Activated naive CD4-positive, alpha-beta T cell treated with anti-CD3 and anti-CD28 coated beads, Interleukin-2, amount 50 U/mL, for 16 hours (primary cell): ENCODE results near the gene YWHAG.
"Not testable (repeated sequence)": the region's sequence is repeated elsewhere in the genome, so short reads cannot be mapped to it uniquely, and the experiment has no call there.

Source experiments
- DNase-seq: peaks from one replicate; pipeline ENCODE4 v3.0.0-alpha.2; 2020

Gene YWHAG

GRCh38 chr7:76377186-76377918, 18.6 kb upstream of the YWHAG start:
- DNase-seq: no peak

DNA sequence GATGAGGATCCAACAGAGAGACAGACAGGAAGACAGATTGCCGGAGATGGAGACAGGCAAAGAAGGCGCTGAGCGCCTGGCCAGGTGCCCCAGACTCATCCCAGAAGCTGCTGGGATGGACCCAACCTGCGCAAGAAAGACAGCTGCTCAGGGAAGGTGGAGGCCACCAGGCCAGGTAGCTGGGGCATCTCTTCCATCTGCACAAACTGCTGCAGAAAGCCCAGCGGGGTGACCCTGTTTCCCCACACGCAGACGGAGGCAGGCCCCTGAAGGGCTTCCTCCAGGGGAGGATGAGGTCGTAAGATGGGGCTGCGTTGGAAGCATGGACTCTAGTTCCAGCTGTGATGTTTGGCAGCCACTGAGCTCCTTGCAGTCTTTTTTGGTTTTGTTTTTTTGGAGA, 16.5 kb upstream of the YWHAG start:
- DNase-seq: no peak

DNA sequence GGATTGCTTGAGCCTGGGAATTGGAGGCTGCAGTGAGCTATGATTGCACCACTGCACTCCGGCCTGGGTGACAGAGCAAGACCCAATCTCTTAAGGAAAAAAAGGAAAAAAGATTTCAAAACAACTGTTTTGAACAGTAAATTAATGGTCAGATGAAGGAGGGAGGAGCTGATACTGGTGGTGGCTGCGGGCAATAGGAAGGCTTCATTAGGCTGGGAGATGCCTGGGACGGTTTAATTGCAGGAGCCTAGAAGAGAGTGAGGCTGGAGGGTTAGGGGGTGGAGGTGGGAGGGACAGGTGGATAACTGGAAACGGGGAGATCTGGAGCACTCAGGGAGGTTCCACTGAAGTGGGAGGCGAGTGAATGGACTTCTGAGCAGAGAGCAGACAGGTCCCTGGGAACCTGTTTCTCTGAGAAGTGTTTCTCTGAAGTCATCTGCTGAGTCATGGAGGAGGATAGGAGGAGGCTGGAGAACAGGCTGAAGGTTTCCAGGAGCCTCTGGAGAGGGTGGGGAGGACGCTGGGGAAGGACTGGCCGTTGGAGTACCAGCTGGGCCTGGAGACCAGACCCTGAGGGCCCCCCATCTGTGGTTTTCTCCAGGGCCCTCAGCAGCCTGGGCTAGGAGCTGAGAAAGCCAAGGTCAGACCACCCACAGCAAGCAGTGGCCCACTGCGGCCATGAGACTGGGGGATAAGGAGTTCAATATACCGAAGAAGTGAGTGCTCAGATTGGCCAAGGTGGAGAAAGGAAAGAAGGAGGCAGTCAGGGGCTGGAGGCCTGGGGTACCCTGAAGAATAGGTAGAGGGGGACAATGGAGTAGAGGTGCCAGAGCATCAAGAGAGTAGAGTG, 14.4 kb upstream of the YWHAG start:
- DNase-seq: no peak

DNA sequence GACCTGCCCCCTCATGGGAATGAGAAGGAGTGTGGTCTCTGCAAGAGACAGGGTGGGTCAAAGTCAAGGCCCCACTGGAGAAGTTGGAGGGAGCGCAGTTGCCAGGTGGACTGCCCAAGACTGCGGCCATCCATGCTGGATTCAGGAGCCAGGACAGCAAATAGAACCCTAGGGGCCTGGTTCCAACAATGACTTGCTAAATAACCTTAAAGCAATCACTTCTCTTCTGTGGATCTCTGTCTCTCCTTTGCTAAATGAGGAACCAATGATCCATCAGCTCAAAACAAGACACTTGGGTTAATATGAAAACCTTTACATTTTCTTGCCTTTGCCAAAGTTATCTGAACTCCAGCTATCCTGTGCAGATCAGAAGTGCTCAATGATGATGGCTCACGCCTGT, 12.6 kb upstream of the YWHAG start:
- no peak for DNase-seq

DNA sequence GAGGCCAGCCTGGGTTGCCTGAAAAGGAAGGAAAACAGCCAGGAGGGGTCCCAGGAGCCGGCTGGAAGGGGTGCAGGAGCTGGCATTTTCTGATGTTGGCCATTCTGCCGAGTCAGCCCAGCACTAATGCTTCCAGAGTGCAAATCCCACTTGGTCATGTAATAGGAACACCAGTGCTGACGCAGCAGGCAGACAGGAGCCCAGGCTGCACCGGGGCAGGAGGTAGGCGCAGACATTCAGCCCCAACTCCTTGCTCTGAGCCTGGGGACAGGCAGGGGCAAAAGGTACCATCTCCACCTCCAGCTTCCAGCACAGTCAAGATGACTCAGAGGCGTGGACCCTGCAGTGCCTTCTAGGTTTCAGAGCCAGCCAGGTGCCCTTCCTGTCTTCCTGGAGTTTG, 10.2 kb upstream of the YWHAG start:
- no peak for DNase-seq

- DNase-seq: no peak
These were observed 9.4 kb upstream of the YWHAG start for GRCh38 chr7:76368190-76368589.

DNA sequence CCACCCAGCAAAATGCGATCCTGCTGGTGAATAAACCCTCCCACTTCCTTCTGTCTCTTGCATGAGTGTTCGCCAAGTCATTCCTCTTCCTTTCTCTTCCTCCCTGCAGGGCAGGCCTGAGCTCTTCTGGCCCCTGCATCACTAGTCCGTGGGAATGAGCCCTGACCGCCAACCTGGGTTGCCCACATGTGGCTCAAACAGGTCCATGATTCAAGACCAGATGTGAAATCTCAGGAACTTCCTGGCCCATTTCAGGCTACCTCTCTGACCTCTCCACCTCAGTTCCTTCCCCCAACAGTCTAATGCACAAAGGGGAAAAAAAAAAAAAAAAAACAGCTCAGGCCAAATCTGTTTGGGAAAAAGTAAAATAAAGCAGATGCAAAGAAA, 5.4 kb upstream of the YWHAG start:
- DNase-seq: no peak

DNA sequence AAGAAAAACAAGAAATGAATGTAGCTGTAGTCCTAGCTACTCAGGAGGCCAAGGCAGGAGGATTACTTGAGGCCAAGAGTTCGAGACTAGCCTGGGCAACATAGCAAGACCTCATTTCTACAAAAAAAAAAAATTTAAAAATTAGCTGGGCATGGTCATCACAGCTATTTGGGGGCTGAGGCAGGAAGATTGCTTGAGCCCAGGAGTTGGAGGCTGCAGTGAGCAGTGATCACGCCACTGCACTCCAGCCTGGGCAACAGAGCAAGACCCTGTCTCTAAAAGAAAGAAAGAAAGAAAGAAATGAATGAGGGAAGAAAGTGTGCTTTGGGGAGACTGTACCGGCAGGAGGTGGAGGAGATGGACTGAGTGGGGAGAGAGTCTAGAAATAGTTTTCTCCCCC, 5.0 kb upstream of the YWHAG start:
- not testable (repeated sequence) for DNase-seq

DNA sequence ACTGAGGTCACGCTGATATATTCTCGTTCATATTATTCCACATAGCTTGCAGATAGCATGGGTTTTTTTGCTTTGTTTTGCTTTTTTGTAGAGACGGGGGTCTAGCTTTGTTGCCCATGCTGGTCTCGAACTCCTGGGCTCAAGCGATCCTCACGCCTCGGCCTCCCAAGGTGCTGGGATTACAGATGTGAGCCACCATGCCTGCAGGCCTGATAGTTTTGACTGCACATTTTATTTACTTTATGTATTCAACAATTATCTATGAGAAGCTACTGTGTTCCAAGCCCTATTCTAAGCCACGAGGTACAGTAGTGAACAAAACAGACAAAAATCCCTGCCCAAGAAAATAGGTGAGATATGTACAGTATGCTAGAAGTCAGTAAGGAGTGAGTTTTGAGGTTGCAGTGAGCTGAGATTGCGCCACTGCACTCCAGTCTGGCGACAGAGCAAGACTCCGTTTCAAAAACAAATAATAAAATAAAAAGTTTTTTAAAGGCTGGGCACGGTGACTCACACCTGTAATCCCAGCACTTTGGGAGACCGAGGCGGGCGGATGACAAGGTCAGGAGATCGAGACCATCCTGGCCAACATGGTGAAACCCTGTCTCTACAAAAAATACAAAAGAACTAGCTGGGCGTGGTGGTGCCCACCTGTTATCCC, 1.3 kb upstream of the YWHAG start:
- no peak for DNase-seq

DNA sequence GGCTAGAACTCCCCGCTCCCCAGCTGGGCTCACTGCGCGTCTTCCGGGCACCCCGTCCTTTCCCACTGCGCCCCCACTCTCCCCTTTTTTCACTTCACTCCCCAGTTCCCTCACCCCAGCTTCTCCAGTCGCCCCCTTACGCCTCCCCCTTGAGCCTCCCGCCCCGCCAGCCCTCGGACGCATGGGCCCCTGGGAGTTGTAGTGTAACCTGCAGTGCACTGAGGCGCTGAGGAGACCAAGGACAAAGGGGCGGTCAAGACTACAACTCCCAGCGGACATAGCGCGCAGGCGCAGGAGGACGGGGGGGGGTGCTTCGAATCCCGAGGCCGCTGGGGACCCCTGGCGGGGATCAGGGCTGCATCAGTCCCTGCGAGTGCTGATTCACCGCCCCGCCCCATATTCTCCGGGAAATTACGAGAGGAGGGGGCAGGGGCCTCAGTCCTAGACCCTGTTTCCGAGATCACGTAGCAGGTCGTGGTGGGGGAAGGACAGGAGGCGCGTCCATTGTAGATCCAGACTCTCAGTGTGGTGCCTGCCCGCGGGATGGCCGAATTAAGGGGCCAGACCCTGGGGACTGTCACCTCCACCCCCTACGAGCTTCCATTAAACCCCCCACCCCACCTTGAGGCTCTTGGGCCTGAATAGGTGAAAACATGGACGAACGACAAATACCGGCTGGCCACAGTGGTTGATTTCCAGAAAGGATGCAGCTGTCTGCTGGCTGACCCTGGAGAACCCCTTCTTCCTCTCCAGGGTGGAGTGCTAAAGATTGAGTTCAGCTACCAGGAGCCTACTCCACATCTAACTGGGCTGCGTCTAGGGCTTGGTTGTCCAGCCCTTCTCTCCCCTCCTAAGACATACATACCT, 553 bp upstream of the YWHAG start:
- DNase-seq: peak; percentile 93

DNA sequence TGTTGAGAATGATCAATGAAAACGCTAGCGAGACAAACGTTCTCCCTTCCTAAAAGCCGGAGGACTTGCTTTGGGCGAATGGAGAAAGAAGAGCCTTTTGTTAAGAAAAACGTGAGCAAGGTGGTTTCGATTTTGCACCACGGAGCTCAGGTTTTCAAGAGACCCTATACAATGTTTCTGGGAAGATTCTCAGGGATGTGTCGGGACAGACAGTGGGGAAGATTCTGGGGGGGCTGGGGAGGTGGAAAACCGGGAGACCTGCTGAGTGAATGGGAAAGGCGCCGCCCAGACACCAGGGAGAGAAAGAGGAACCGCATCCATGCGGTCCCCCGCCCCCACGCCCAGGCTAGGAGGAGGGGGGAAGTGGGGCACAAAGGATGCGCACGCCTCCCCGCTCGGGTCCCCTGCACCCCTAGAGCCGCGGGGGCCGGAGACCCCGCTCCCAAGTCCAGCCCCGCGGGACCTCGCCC, 745 bp downstream of the YWHAG start:
- DNase-seq: peak; percentile 71

DNA sequence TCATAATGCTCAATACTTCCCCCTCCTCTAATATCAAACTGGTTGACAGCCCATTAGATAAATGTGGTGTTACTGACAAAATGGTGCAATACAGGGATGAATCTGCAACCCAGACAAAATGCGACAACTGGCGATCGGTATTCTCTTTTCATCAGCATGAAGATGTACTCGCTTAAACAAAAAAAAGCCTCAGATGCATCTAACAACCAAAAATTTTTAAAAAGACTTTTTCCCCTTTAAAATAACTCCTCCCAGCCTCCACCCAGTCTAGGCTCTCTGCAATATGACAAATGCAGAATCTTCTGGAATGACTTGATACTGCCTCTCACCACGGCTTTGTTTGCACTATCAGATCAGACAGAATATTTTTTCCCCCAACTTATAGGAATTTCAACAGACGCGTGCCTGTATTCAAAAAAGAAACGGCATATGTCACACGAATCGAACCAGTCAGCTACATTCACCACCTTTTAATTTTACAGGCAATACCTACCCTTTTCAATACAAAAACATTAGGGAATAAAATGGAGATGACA, 1.2 kb downstream of the YWHAG start:
- no peak for DNase-seq

- DNase-seq: no peak
These were observed 2.0 kb downstream of the YWHAG start for GRCh38 chr7:76356823-76357222.

- no peak for DNase-seq
These were observed 2.7 kb downstream of the YWHAG start for GRCh38 chr7:76356115-76356514.

- DNase-seq: no peak
These were observed 3.6 kb downstream of the YWHAG start for GRCh38 chr7:76354981-76355730.

DNA sequence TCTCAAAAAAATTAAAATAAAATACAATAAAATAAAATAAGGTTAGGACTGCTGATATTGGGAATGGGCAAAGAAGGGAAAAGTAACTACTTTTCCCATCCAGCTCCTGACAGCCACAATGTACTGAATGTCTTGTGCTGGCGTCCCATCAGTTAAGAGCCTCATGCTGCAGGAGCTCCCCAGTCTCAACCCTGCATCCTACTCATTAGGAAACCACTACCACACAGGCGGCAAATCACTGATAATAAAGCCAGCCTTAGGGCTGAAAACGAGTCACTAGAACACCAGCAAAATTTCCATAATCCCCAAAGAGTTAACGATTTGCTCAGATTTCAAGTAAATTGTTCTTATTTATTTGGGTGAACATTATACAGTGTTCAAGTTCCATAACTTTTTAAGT, 4.3 kb downstream of the YWHAG start:
- DNase-seq: no peak

- DNase-seq: no peak
These were observed 5.0 kb downstream of the YWHAG start for GRCh38 chr7:76353744-76354143.

- no peak for DNase-seq
These were observed 6.6 kb downstream of the YWHAG start for GRCh38 chr7:76352193-76352592.

DNA sequence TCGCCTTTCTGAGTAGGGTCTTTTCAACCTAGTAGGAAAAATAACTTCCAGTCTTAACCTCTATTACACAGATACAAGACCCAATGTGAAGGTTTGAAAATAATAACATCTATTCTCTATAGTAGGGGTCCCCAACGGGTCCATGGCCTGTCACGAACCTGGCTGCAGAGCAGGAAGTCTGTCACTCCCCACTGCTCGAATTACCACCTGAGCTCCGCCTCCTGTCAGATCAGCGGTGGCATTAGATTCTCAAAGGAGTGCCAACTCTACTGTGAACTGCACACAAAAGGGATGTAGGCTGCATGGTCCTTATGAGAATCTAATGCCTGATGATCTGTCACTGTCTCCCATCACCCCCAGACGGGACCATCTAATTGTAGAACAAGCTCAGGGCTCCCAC, 7.4 kb downstream of the YWHAG start:
- no peak for DNase-seq

DNA sequence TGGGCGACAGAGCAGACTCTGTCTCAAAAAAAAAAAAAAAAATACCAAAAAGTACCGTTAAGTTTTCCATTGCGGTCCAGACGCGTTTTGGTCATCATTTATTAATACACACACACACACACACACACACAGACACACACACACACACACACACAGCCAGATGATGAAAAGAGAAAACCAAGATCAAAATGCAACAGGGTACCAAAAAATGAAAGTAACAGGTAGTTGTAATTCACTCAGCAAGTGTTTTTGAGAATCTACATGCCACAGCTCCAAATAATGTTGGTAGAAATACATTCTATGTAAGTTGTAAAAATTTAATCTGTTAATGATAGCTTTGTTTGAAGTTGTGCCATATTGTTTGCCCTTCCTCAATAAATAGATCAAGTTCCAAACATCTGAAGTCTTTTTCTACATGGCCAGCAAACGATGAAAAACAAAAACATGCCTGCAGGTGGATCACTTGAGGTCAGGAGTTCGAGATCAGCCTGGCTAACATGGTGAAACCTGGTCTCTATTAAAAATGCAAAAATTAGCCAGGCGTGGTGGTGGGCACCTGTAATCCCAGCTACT, 9.4 kb downstream of the YWHAG start:
- no peak for DNase-seq

GRCh38 chr7:76347710-76348109, 11.1 kb downstream of the YWHAG start:
- DNase-seq: no peak
